Measurements from ENCODE around the gene ABCA8. TPM values are rescaled to one million over a fixed set of nuclear protein-coding genes. Genes with fewer than 3 reads are reported as not detected.
"Not testable (repeated sequence)": the region's sequence is repeated elsewhere in the genome, so short reads cannot be mapped to it uniquely, and the experiment has no call there.

Gene ABCA8
- total RNA-seq, 2 experiments from 2014 or later: not detected

DNA sequence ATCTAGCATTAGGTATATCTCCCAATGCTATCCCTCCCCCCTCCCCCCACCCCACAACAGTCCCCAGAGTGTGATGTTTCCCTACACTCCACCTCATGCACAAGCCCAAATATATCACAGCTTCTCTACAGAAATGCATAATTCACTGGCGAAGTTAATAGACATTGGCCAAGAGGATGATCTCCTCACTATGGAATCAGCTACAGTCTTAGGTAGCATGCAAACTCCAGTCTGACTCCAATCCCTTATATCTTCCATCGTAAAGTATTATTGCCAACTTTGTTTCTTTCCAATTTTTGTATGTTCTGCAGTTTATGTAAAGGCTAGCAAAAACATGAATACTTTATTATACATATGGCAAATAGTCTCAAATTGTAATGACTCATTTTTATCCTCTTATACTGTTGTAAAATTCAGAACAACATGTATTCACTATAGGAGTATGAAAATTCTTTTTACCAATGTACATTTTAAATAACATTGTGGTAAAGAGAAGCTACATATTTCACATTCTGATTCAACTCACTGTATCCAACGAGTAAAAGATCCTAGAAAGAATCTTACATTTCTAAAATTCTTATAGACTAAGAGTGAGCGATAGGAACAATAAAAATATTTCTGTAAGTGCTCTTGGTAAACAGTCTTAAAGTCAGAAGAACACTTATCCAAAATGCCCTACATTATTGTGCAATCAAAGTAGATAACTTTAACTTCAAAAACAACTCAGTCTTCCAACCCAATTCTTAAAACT, 871 bp downstream of the ABCA8 start:
- no peak overlapping the region for H3K4me3 ChIP-seq (ENCODE audit: low read length)
- Mint-ChIP-seq H3K4me1 (ENCODE audit: low read depth) (no peaks in the 10 kb centered on the region), H3K9me3 (no peaks in the 10 kb centered on the region), H3K36me3 (ENCODE audit: low read depth) (no peaks in the 10 kb centered on the region), H3K4me3 (no peak overlapping the region), H3K27me3 (peaks cover 4% of the 10 kb centered on the region), H3K27ac (no peak overlapping the region)
- H3K36me3 ChIP-seq (ENCODE audit: insufficient read depth, low read length): no peaks in the 10 kb centered on the region
- TF ChIP-seq, protein P1, sequence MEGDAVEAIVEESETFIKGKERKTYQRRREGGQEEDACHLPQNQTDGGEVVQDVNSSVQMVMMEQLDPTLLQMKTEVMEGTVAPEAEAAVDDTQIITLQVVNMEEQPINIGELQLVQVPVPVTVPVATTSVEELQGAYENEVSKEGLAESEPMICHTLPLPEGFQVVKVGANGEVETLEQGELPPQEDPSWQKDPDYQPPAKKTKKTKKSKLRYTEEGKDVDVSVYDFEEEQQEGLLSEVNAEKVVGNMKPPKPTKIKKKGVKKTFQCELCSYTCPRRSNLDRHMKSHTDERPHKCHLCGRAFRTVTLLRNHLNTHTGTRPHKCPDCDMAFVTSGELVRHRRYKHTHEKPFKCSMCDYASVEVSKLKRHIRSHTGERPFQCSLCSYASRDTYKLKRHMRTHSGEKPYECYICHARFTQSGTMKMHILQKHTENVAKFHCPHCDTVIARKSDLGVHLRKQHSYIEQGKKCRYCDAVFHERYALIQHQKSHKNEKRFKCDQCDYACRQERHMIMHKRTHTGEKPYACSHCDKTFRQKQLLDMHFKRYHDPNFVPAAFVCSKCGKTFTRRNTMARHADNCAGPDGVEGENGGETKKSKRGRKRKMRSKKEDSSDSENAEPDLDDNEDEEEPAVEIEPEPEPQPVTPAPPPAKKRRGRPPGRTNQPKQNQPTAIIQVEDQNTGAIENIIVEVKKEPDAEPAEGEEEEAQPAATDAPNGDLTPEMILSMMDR (IDR thresholded peaks at IDR 0.05): no peak
- H3K27me3 ChIP-seq (ENCODE audit: control insufficient read depth in 1 of 2, insufficient read depth in 2 of 2, low read length in 2 of 2): peaks cover 0 to 5% of the 10 kb centered on the region in 2 experiments
- CTCF ChIA-PET: no interaction called here
- POLR2A ChIA-PET: no interaction called here
- no peak overlapping the region for H3K27ac ChIP-seq (ENCODE audit: low read depth in 1 of 2, low read length in 2 of 2)
- no peaks in the 10 kb centered on the region for H3K9me3 ChIP-seq (ENCODE audit: control insufficient read depth in 1 of 2, insufficient read depth in 1 of 2, low read length in 2 of 2)
- intact Hi-C loops (cut with DNase I, micrococcal nuclease): no loop called here
- DNase-seq: no peak
- H3K4me1 ChIP-seq (ENCODE audit: insufficient read depth, low read length): no peaks in the 10 kb centered on the region
- ATAC-seq (ENCODE audit: poor library complexity): no peak

- Histone ChIP-seq H3K27me3 (ENCODE audit: control insufficient read depth in 1 of 2, insufficient read depth in 2 of 2, low read length in 2 of 2) (peaks cover 0 to 5% of the 10 kb centered on the region in 2 experiments), H3K9me3 (ENCODE audit: control insufficient read depth in 1 of 2, insufficient read depth in 1 of 2, low read length in 2 of 2) (no peaks in the 10 kb centered on the region), H3K4me3 (ENCODE audit: low read length) (no peak overlapping the region), H3K27ac (ENCODE audit: low read depth in 1 of 2, low read length in 2 of 2) (no peak overlapping the region), H3K36me3 (ENCODE audit: insufficient read depth, low read length) (no peaks in the 10 kb centered on the region), H3K4me1 (ENCODE audit: insufficient read depth, low read length) (no peaks in the 10 kb centered on the region)
- H3K36me3 Mint-ChIP-seq (ENCODE audit: low read depth): no peaks in the 10 kb centered on the region
- no peak overlapping the region for H3K4me3 Mint-ChIP-seq
- no peak overlapping the region for H3K27ac Mint-ChIP-seq
- ChIA-PET CTCF (no interaction called here), POLR2A (no interaction called here)
- no peak for ATAC-seq (ENCODE audit: poor library complexity)
- H3K9me3 Mint-ChIP-seq: no peaks in the 10 kb centered on the region
- H3K4me1 Mint-ChIP-seq (ENCODE audit: low read depth): no peaks in the 10 kb centered on the region
- DNase-seq: no peak
- TF ChIP-seq, protein P1 (IDR thresholded peaks at IDR 0.05): no peak
- intact Hi-C loops (cut with DNase I, micrococcal nuclease): no loop called here
- H3K27me3 Mint-ChIP-seq: peaks cover 4% of the 10 kb centered on the region
These were observed 1.7 kb downstream of the ABCA8 start for GRCh38 chr17:68953340-68953997.

DNA sequence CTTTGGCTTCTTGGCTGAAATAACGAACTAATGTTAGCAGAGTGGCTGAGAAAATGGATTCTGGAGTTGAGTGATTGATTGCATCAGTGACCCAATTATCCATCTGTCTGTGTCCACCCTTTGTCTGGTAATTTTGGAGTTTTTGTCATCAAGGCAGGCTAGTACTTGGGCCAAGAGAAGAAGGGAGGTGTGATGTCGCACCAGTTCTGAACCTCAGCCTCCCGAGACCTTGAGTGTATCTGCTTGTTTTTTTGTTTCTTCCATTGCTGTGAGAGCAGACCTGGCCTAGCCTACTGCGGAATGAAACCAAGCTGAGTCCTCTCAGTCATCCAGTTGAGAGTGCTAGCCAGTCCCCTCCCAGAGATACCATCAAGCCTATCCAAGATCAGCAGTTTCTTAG, 4.5 kb downstream of the ABCA8 start:
- no peaks in the 10 kb centered on the region for H3K4me1 Mint-ChIP-seq (ENCODE audit: low read depth)
- TF ChIP-seq, protein P1 (IDR thresholded peaks at IDR 0.05): no peak
- no peaks in the 10 kb centered on the region for H3K36me3 Mint-ChIP-seq (ENCODE audit: low read depth)
- Histone ChIP-seq H3K27ac (ENCODE audit: low read depth in 1 of 2, low read length in 2 of 2) (no peak overlapping the region), H3K36me3 (ENCODE audit: insufficient read depth, low read length) (no peaks in the 10 kb centered on the region), H3K4me1 (ENCODE audit: insufficient read depth, low read length) (no peaks in the 10 kb centered on the region), H3K27me3 (ENCODE audit: control insufficient read depth in 1 of 2, insufficient read depth in 2 of 2, low read length in 2 of 2) (peaks cover 0 to 5% of the 10 kb centered on the region in 2 experiments), H3K4me3 (ENCODE audit: low read length) (no peak overlapping the region), H3K9me3 (ENCODE audit: control insufficient read depth in 1 of 2, insufficient read depth in 1 of 2, low read length in 2 of 2) (peaks cover 0 to 3% of the 10 kb centered on the region in 2 experiments)
- ChIA-PET POLR2A (no interaction called here), CTCF (no interaction called here)
- peaks cover 4% of the 10 kb centered on the region for H3K27me3 Mint-ChIP-seq
- no peak overlapping the region for H3K4me3 Mint-ChIP-seq
- intact Hi-C loops (cut with DNase I, micrococcal nuclease): no loop called here
- peaks cover 3% of the 10 kb centered on the region for H3K9me3 Mint-ChIP-seq
- DNase-seq (no peak), ATAC-seq (ENCODE audit: poor library complexity) (no peak)
- no peak overlapping the region for H3K27ac Mint-ChIP-seq

DNA sequence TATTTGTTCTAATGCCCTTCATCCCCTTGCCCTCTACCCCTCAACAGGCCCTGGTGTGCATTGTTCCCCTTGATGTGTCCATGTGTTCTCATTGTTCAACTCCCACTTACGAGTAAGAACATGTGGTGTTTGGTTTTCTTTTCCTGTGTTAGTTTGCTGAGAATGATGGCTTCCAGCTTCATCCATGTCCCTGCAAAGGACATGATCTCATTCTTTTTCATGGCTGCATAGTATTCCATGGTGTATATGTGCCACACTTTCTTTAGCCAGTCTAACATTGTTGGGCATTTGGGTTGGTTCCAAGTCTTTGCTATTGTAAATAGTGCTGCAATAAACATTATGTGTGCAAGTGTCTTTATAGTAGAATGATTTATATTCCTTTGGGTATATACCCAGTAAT, 7.3 kb downstream of the ABCA8 start:
- CTCF ChIA-PET; H3K4me3 Mint-ChIP-seq; H3K9me3 ChIP-seq (ENCODE audit: control insufficient read depth in 1 of 2, insufficient read depth in 1 of 2, low read length in 2 of 2); POLR2A ChIA-PET; H3K36me3 Mint-ChIP-seq (ENCODE audit: low read depth); DNase-seq; H3K4me3 ChIP-seq (ENCODE audit: low read length); H3K36me3 ChIP-seq (ENCODE audit: insufficient read depth, low read length); intact Hi-C loops (cut with DNase I, micrococcal nuclease); H3K27ac Mint-ChIP-seq; H3K27ac ChIP-seq (ENCODE audit: low read depth in 1 of 2, low read length in 2 of 2); H3K4me1 ChIP-seq (ENCODE audit: insufficient read depth, low read length); ATAC-seq (ENCODE audit: poor library complexity); H3K9me3 Mint-ChIP-seq; H3K27me3 ChIP-seq (ENCODE audit: control insufficient read depth in 1 of 2, insufficient read depth in 2 of 2, low read length in 2 of 2); H3K4me1 Mint-ChIP-seq (ENCODE audit: low read depth); H3K27me3 Mint-ChIP-seq: not testable (repeated sequence)
